NCI-H2029 treated with DMSO at 0.1 percent for 48 hours (cell line): ENCODE data around the gene MAS1L.

Experiments
- DNase-seq: peaks from one replicate; lab custom pipeline; 2025; lab: John Stamatoyannopoulos, UW

Gene MAS1L

DNA sequence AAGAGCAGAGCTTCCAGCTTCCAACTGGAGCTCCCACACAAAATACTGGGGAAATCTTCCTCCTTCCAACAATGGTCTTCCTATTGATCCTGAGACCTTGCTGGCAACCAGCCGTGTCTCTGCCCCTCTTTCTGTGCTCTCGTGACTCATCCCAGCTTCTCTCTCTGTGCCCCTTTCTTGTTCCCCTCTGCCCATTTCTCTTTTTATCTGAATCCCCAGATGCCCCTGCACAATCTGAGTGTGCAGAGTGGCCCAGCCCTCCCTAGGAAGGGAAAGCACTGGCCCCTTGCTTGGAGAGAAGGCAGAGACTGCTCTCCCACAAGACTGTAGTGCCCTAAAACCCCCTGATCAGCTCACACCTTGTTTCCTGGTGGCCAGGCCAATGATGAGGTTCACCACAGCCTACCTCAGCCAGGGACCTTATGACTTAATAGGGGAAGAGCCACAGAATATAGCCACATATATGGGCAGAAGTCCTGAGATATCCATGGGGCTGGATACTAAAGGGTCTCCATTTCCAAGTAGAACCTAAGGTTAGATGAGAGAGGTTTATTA, 23.1 kb upstream of the MAS1L start:
- DNase-seq = no peak

DNA sequence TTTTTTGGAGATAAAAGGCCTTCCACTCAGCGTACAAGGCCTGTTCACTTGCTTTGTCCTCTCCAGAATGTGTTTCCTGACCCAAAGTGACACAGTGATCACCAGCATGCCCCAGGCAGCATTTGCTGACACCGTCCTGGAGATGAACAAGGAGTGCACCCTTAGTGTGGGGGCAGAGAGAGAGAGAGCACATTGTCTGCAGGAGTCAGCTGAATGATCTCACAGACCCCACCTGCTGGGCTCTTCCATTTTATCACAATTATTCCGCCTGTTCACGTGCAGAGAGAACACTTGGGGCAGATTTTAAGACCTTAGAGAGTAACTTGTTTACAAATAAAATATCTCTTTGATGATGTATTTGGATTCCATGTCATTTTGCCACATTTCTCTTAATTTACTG, 22.4 kb upstream of the MAS1L start:
- DNase-seq = no peak

DNA sequence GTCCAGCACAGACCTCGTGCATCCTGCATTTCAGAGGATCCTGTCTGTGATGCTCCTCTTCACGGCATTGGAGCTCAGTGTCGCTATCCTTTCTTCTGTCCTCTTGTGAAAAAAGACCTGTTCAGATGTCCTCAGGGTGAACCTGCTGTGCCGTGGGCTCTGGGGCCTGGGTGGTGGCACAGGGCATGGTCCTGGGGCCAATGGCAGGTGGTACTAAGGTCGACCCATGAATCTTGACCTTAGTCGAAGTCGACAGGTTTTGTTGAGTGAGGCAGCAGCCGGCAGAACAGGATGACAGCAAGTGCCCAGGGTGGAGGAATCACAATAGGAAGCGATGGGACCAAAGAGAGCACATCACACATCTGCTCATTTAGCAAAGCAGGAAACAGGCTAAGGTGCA, 22.0 kb upstream of the MAS1L start:
- DNase-seq = no peak

DNA sequence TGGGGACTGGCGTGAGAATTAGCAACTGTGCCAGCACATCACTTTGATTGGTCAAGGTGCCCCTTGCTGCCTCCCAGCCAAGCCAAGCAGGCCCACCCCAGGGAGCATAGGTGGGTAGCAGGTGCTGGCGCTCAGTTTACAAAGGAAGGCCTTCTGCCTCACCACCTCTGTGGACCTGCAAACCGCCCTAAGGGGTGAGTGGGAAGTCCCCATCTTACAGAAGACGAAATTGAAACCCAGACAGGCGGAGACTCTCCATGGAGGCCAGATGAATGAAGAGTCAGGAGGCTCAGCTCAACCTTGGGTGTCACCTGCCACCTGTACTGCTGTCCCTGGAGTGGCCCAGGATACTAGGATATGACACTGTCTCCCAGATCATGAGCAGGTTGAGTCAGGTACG, 21.5 kb upstream of the MAS1L start:
- DNase-seq = no peak

DNA sequence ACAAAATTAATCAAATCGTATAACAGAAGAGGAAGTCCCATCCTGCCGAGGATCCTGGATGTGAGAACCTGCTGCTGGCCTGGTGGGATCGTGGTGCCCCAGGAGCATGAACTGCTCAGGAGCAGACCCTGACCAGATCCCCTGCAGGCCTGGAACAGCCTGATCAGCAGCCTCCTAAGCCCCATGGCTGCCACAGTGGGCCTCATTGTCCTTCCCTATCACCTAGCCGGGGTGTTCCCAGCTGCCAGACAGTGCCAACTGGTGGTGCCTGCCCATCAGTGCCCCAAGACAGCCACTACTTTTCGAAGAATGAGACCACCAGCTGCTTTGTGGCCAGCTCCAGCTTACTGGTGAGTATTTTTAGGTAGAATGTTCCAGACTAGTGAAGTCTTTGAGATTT, 19.6 kb upstream of the MAS1L start:
- no peak for DNase-seq

DNA sequence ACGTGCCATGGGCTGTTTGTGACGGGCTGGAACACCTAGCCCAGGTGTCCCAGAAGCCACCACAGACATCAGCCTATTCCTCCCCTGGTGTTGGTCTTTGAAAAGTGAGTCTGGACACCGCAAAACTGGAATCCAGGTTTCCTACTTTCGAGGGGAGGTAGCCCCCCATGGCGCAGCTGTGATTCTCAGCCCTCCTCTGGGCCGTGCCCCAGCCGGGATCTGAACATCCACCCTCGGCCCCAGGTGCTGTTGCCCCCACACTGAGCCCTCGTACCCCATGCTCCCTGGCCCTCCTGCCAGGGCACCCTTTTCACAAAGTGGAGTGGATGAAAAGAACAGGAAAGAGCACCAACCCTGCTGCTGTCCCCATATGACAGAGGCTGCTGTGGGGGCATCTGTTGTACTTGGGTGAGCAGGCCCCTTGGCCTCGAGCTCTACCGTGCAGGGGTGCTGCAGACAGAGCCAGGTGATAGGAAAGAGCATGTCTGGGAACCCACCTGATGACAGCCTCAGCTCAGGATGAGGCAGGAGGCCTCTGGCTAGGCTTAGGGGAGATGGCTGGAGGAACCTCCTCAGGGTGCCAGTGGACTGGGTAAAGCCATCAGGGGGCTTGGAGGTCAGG, 18.8 kb upstream of the MAS1L start:
- no peak for DNase-seq

DNA sequence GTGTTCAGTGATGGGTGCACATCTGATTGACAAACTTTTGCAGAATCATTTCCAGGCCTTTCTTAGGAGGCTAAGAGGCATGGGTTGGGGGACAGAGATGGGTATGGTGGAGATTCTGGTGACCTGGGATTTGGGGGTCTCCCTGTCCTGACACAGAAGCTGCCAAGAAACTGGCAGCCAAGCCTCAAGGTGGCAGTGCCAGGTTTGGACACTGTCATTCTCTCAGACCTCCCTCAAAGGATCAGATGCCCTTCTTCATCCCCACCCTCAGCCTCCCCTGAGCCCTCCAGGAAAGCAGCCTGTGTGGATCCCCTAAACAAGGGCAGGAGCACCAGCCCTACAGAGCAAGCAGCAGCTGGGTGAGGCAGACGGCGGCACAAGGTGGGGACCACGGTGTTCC, 18.1 kb upstream of the MAS1L start:
- no peak for DNase-seq

DNA sequence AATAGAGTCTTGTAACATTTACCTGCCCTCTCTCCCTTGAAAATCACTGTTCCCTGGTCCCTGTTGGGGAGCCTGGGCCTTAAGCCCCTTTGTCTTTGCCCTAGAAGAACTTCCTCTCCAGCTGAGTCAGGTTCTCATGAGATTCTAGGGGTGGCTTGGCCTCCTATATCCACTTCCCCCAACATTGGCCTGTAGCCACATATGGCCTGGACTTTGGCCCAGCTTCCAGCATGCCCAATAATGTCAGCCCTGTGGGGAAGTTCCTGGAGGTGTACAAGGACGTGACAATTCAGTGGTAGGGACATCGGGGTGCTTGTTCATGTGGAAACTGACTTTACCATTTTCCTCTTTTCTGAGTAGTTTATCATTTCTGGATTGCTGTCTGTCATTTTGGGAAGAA, 17.2 kb upstream of the MAS1L start:
- DNase-seq = no peak

DNA sequence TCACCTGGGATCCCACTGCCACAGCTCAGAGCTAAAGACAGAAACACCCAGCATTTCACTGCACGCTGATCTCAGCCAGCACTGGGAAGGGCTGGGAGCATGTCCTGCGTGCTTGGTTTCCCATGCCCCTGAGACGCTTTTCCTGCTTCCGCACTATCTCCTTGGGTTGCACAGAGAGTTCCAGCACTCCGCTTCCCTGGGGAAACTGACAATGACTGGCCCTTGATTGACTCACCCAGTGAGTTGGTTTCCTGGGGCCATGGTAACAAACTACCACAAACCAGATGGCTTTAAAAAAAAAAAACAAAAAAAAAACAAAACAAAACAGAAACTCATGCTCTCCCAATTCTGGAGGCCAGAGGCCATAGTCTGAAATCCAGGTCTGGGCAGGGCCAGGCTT, 14.8 kb upstream of the MAS1L start:
- DNase-seq = no peak

DNA sequence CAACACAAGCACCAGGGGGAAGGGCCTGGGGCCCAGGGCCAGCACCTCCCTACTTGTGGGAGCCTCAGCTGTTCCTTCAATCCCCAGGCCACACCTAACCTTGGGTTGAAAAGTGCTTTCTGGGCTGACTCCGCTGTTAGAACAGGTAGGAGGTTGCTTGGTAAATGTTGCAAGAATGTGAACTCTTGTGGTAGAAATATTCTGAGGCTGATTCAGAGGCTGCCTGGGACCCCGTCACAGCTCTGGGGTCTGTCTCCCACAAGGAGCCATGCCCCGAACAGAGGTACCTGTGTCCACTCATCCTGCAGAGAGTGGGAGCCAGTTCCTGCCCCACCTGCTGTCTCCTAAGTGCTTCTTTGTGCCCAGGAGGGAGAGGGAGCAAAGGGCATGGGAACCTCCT, 14.4 kb upstream of the MAS1L start:
- no peak for DNase-seq

DNA sequence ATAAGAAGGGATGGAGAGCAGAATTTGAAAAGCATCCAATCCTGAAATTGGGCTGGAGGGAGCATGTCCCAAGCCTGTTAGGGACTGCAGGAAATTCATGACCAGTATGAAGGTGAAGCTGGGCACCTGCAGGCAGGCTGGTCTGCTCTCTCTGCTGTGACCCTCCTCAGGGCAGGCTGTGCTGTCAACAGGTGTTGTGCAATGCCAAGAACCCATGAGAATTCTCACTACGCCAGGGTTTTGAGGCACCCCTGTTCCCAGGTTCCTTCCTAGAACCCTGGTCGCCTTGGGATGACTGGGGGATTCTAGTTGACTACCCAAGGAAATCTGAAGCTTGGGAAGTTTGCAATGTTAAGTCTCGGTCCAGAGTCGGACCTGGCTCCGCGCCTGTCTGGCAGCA, 13.3 kb upstream of the MAS1L start:
- DNase-seq = no peak

DNA sequence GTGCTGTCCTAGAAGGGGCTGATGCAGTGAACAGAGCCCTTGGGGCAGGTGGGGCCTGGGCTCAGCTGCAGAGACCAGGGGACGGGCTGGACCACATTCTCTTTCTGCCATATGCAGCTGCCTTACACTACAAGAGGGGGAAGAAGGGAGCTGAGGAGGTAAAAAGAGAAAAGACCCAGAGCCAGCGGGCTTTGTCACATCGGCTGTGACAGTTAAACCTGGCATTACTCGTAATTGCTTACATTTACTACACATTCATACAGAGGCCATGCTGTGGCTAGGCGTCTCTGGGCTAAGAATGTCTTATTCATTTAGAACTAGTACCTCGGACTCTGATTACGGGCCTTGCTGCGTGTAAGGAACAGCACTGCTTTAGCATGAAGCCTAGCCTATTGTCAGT, 12.8 kb upstream of the MAS1L start:
- no peak for DNase-seq

DNA sequence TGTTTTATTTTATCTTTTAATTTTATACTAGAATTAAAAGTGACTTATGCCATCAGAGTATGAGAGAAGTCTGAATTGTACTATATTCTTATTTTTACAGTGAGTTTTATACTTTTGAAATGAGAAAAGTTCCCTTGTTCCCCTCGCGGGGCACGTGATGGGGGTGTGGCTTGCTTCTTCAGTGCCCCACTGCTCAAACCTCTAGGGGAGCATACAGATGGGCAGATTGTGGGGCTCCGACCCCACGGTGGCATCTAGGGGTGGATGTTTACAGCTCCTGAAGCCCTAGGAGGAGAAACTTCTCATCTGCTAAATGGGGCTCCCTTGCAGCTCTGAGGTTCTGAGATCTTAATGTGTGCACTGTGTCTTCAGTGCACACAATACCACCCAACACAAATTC, 11.9 kb upstream of the MAS1L start:
- DNase-seq = no peak

DNA sequence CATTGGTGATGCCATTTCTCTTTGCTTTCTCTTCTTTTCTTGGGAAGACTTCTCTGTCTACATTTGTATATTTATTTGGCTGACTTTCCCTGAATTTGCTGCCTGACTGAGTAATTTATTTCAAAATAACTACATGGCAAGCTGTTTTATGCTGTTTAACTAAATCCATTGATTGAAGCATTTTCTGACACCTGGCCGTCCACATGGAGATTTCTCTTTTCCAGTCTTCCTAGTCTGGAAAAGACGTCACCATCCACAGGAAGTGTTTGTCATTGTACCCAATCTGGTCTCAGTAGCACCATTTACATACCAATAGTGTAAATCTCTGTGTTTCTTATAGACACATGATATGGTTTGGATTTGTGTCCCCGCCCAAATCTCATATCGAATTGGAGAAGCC, 9.2 kb upstream of the MAS1L start:
- no peak for DNase-seq

DNA sequence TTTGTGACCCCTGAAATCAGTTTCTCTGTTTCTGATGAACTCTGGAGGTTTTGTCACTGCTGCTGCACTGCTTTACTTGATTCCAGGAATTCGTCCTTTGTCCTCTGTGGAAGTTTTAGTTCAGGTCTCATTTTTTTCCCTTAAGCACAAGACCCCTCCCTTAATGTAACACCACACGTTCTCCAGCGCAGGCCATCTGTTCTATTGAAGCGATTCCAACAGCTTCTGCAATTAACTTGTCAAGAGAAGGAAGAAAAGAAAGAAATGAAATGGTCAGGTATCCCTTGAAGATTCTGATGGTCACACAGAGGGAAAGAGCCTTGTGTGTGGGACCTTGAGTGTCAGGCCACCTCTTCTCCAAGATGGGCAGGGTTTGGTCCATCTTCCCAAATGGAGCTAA, 7.8 kb upstream of the MAS1L start:
- DNase-seq = no peak

DNA sequence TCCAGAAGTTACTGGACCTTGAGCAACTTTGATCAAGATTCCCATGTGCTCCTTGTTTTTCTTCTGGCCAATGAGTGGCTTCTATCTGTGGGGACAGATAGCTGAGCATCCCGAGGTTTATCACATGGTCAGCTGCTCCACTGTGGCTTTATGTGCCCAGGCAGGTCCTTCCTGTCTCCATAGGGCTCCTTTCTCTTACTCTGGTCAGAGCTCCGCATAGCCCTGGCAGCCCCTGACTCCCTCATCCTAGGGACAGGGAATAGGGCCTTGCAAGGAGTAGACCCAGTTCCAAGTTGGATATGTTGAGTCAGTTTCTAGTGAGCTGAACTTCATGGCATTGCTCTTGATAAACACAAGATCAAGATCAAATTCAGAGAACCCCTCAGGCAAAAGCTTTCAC, 6.4 kb upstream of the MAS1L start:
- DNase-seq = no peak

DNA sequence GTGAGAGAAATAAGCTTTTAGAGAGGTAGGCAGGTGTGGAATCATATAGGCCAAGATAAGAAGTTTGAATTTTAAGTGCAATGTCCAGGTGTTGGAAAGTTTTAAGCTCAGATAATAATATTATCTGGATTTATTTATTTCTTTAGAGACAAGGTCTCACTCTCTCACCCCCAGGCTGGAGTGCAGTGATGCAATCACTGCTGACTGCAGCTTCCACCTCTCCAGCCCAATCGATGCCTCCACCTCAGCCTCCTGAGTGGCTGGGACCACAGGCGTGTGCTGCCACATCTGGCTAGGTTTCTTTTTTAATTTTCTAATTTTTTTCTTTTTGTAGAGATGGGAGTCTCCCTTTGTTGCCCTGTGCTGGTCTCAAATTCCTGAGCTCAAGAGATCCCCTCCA, 5.5 kb upstream of the MAS1L start:
- no peak for DNase-seq

DNA sequence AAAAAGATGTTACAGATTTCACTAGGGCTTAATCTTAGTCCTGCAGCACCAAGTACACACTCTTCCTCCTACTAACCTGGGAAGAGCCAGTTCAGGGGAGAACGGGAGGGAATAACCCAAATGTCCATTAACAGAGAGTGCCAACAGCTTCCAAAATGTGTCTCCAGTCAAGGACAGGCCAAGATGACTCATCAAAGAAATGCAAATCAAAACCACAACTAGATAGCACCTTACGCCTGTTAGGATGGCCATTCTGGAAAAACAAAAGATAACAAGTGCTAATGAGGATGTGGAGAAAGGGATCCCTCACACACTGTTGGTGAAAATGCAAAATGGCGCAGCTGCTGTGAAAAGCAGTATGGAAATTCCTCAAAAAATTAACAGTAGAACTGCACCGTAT, 3.8 kb upstream of the MAS1L start:
- no peak for DNase-seq

DNA sequence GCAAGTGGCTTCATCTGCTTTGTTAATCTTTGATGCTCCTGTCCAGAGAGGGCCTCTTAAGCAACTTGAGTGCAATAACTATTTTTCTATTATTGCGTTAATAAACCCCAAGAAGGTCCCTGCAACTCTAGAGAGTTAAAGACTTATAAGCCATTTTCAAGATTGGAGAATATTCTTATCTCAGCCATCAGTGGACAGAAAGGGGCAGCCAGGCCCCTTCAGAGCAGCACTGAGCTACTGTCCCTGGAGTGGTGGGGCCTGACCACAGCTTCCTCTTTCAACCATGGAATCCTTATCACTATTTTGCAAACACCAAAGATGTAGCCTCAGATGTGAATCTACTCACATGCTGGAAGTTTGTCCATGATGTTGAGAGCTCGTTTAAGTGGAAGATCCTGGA, 2.8 kb upstream of the MAS1L start:
- DNase-seq = no peak

DNA sequence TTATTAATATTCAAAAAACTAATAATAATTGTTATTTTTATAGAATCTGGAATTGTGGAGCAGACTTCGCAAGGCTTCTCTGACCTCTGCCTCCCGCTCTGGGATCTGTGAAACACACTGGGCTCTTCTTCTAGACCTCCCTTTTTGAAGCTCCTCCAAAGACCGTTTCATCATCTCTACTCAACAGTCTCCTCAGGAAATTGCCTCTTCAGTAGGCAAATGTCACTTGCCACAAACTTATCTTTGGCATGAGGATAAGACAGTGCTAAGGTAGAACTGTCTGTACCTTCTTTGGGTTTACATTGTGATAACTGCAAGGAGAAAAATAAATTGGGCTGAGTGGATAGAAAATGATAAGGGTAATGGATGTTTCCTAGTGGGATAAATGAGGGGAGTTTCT, 2.3 kb upstream of the MAS1L start:
- DNase-seq = no peak

DNA sequence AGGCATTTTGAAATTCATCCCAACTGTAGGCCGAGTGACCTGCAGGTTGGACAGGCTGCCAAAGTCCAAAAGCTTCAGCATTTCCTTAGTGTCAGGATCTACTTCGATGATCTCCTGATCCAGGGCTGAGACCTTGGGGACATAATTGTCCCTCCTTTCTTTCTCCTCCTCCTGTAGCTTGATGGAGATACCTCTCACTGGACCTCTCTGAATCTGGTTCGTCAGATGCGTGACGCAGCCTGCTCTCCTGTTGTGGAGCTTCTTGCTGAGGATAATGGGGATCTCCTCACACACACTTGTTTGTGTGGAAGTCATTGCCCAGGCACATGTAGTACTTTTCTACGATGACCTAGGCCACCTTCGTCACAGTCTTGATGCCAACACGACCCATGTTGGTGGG, 1.5 kb upstream of the MAS1L start:
- DNase-seq = no peak

DNA sequence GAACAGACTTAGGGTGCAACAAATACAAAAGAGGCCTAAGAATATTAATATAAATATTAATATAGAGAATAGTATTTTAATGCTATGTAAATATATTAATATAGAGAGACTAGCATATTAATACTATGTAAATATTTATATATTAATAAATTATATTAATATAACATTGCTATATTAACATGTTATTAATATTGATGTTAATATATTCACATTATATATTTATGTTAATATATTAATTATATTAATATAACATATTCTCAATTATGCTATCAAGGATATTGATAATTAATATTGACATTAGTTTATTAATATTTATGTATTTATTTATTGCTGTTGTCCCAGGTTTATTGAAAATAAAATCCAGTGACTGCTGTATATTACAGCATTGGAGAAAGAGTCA, 1.1 kb upstream of the MAS1L start:
- no peak for DNase-seq

DNA sequence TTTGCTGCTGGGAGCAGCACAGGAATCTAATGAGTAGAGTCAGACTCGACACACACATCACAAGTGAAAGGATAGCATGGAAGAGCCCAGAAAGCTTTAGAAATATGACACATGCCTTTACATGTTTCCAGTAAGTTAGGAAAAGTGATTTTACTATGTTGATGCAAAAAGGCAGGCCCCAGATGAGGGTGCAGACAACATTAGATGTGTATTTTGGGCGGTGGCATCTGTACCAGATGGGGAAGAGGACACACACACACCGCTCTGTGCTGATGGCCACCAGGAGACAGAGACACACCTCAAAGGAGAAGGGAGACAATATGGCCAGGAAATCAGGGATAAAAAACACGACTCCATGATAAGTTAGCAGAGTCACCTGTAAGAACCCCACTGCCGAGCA, 625 bp downstream of the MAS1L start:
- no peak for DNase-seq

DNA sequence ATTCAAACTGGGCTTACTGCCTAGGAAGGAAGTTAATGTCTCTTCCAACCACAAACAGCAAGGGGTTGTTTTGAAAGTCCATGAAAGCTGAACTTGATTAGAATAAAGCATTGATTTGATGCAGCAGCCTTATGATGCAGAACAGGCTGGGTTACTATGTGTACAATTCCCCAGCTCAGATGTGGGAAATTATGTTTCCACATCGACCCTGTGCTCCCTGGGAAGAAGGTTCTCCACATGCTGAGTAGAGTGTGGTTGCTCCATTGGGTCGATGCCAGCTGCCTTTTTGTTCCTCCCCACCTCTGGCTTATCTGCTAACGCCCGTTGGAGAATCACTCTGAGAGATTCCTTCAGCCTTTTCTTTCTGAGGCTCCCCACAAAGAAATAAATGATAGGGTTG, 1.2 kb downstream of the MAS1L start:
- no peak for DNase-seq

DNA sequence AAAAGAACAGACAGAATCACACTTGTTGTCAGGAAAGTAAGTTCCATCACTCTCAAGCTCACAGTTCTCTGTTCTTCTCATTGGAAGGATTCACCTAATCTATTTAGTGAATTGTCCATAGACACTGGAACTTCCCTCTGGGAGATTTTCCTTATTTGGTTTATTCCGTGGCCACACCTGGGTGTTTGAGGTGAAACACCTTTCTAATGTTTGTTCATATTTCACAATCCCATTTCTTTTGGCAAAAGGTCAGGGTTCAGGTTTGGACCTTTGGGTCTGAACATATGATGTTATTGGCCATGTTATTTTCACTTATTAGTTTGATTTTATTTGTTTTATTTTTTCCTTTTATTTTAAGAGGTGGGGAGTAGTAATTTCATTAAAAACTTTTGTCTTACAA, 4.0 kb downstream of the MAS1L start:
- DNase-seq = no peak
